Hepatocyte (in vitro differentiated cells): ENCODE data around the gene BCL7B. TPM values are rescaled to one million over a fixed set of nuclear protein-coding genes. Genes with fewer than 3 reads are reported as not detected.

Experiments used
- DNase-seq: peaks from one replicate; pipeline ENCODE4 v3.0.0-alpha.2; 2016; ENCODE audit warnings: low spot score
- H2AFZ ChIP-seq: fragments of 200-600 bp; sonication (generic); 2 replicates; pipeline ENCODE4 v1.6.0; 2016; ENCODE audit warnings: antibody characterized with exemption, mild to moderate bottlenecking
- H3K27ac ChIP-seq: fragments of 200-600 bp; sonication (generic); 2 replicates; pipeline ENCODE4 v1.5.1; 2016; ENCODE audit warnings: mild to moderate bottlenecking
- H3K27me3 ChIP-seq: fragments of 200-600 bp; sonication (generic); 2 replicates; pipeline ENCODE4 v1.6.1; 2016
- H3K36me3 ChIP-seq: fragments of 200-600 bp; sonication (generic); replicated peaks from 2 replicates; pipeline ENCODE4 v1.5.1; 2016; ENCODE audit warnings: low read depth; ENCODE audit not compliant: insufficient read depth
- H3K4me1 ChIP-seq: fragments of 200-600 bp; sonication (generic); 2 replicates; pipeline ENCODE4 v1.5.1; 2016; ENCODE audit warnings: mild to moderate bottlenecking, moderate library complexity; ENCODE audit not compliant: insufficient read depth
- H3K4me2 ChIP-seq: fragments of 200-600 bp; sonication (generic); 2 replicates; pipeline ENCODE4 v1.6.0; 2016
- H3K4me3 ChIP-seq: fragments of 200-600 bp; sonication (generic); 2 replicates; pipeline ENCODE4 v1.5.1; 2016; ENCODE audit warnings: mild to moderate bottlenecking
- H3K79me2 ChIP-seq: fragments of 200-600 bp; sonication (generic); 2 replicates; pipeline ENCODE4 v1.6.0; 2017; ENCODE audit warnings: mild to moderate bottlenecking
- H3K9me2 ChIP-seq: fragments of 200-600 bp; sonication (generic); replicated peaks from 2 replicates; pipeline ENCODE4 v1.6.0; 2017; ENCODE audit warnings: mild to moderate bottlenecking; ENCODE audit not compliant: insufficient read depth
- H3K9me3 ChIP-seq: fragments of 200-600 bp; sonication (generic); 2 replicates; pipeline ENCODE4 v1.5.1; 2016; ENCODE audit warnings: low read depth, mild to moderate bottlenecking
- H4K20me1 ChIP-seq: fragments of 200-600 bp; sonication (generic); 2 replicates; pipeline ENCODE4 v1.6.0; 2016; ENCODE audit warnings: mild to moderate bottlenecking; ENCODE audit not compliant: insufficient read depth, poor library complexity, severe bottlenecking
- EZH2 ChIP-seq: fragments of 200-600 bp; sonication (generic); IDR thresholded peaks from 2 replicates; pipeline ENCODE4 v1.6.1; 2016; ENCODE audit warnings: antibody characterized with exemption, mild to moderate bottlenecking, borderline replicate concordance
- EZH2phosphoT487 ChIP-seq: fragments of 200-600 bp; sonication (generic); IDR thresholded peaks from one replicate; pipeline ENCODE4 v1.6.1; 2018; ENCODE audit warnings: antibody characterized with exemption, mild to moderate bottlenecking, low read depth, moderate library complexity; ENCODE audit not compliant: unreplicated experiment, severe bottlenecking
- WGBS: methylation state at CpG from one replicate; pipeline ENCODE4 v1.1.6; 2016; ENCODE audit warnings: low lambda C conversion rate; ENCODE audit errors: missing lambda C conversion rate; 5-methylcytosine and 5-hydroxymethylcytosine counted together
- polyA plus RNA-seq: library from polyadenylated mRNA; unstranded; fragments of >200 nt; fragmentation: Nextera tagmentation; extraction: Ambion mirVana; gene quantifications from 2 replicates; pipeline ENCODE4 v1.2.1, GENCODE V29; 2016
- total RNA-seq: library from RNA; depleted of rRNA; stranded (reverse); fragments of >200 nt; gene quantifications from 2 replicates; pipeline ENCODE4 v1.2.3, GENCODE V29; 2014
- TF ChIP-seq, protein P1 (sequence below): fragments of 200-600 bp; sonication (generic); IDR thresholded peaks from 2 replicates; pipeline ENCODE4 v1.5.1; 2016; ENCODE audit warnings: antibody characterized with exemption, mild to moderate bottlenecking; ENCODE audit not compliant: poor library complexity

BCL7B gene
- total and polyA plus RNA-seq, 2 experiments from 2014 or later = 44.7 to 54.0 TPM

DNA sequence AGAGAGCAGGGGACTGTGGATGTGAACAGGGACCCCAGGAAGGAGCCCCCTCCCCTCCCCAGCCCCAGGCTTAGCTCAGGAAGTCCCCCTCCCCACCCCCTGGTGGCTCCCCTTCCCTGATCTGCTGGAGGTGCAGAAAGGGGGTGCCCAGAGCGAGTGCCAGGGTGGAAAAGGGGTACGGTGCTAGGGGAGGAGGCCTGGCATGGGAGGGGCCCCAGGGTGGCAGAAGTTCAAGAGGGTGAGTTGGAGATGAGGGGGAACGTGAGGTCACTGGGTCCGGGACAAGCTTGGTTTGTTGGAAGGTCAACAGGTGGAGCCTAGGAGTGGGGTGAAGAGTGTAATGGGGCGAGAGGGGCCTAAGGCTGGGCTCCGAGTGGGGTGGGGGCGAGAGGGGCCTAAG, 42.4 kb upstream of the BCL7B start:
- no peak overlapping the region for H3K27ac ChIP-seq
- TF ChIP-seq EZH2 = no peak
- no peaks in the 10 kb centered on the region for H3K9me2 ChIP-seq
- H3K79me2 ChIP-seq = no peaks in the 10 kb centered on the region
- H3K27me3 ChIP-seq = no peaks in the 10 kb centered on the region
- WGBS = 80% methylated on average over 4 of the region's 7 CpGs
- H3K4me3 ChIP-seq = no peak overlapping the region
- H3K4me1 ChIP-seq = no peaks in the 10 kb centered on the region
- no peak for DNase-seq
- H3K36me3 ChIP-seq = no peaks in the 10 kb centered on the region
- no peak overlapping the region for H3K4me2 ChIP-seq
- H3K9me3 ChIP-seq = no peaks in the 10 kb centered on the region
- no peak overlapping the region for H2AFZ ChIP-seq
- H4K20me1 ChIP-seq = no peaks in the 10 kb centered on the region

DNA sequence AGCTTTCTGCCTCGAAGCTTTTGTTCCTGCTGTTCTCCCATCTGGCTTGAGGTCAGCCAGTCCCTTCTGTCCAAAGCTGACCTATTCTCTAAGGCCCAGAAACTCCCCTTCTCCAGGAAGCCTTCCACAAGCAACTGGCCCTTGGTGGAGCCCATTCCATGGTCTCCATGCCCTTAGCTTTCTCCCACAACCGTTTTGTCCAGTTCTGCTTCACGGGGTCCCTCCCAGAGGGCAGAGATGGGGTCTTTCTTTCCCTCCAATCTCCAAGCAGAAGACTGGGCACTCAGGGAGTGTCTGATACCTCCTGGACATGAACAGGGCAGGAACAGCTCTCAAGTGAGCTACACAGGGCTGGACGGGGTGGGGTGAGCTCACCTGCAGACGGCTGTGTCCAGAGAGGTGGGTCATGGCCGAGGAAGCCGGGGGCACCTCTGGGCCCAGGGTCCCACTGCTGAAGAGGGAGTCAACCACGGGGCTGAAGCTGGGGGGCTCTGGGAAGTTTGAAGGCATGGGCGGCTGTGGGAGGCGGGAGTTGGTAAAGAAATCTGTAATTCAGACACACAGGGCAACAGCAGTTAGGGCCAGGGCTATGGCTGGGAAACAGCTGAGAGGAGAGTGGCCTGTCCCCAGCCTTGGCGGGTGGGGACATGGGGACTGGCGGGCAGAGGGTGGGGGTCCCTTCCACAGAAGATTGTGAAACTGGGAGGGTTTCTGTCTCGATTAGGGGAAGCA, 41.8 kb upstream of the BCL7B start:
- H3K27me3 ChIP-seq = no peaks in the 10 kb centered on the region
- WGBS = 86% methylated on average over 11 of the region's 13 CpGs

DNA sequence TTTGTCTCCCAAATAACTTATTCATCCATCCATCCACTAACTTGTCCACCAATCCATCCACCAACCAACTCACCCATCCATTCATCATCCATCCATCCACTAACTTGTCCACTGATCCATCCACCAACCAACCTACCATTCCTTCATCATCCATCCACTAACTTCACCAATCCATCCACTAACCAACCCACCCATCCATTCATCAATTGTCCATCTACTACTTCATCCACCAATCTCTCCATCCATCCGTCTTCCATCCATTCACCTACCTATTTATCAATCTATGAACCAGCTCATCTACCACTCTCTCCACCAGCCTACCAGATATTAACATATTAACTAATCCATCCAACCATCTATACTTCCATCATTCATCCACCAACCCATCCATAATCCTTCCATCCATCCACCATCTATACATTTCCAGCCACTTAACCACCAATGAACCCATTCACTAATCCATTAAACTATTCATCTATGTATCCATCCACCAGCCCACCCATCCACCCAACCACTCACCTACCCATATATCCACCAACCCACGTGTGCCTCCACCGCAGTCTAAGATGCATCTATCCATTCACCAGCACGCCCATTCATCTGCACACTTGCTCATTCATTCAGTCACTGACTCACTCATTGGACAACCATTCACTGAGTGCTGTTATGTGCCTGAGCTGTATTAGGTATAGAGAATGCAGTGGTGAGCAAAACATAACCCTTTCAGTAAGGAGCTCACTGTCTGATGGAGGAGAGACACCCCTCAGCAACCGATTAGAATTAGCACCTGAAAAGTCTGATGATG, 40.7 kb upstream of the BCL7B start:
- no peaks in the 10 kb centered on the region for H3K9me2 ChIP-seq
- H4K20me1 ChIP-seq = no peaks in the 10 kb centered on the region
- no peak for DNase-seq
- H3K4me3 ChIP-seq = no peak overlapping the region
- H3K4me1 ChIP-seq = no peaks in the 10 kb centered on the region
- H3K9me3 ChIP-seq = no peaks in the 10 kb centered on the region
- no peaks in the 10 kb centered on the region for H3K27me3 ChIP-seq
- H2AFZ ChIP-seq = no peak overlapping the region
- no peak overlapping the region for H3K4me2 ChIP-seq
- no peaks in the 10 kb centered on the region for H3K36me3 ChIP-seq
- H3K27ac ChIP-seq = no peak overlapping the region
- TF ChIP-seq, protein P1, sequence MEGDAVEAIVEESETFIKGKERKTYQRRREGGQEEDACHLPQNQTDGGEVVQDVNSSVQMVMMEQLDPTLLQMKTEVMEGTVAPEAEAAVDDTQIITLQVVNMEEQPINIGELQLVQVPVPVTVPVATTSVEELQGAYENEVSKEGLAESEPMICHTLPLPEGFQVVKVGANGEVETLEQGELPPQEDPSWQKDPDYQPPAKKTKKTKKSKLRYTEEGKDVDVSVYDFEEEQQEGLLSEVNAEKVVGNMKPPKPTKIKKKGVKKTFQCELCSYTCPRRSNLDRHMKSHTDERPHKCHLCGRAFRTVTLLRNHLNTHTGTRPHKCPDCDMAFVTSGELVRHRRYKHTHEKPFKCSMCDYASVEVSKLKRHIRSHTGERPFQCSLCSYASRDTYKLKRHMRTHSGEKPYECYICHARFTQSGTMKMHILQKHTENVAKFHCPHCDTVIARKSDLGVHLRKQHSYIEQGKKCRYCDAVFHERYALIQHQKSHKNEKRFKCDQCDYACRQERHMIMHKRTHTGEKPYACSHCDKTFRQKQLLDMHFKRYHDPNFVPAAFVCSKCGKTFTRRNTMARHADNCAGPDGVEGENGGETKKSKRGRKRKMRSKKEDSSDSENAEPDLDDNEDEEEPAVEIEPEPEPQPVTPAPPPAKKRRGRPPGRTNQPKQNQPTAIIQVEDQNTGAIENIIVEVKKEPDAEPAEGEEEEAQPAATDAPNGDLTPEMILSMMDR = no peak
- TF ChIP-seq EZH2 (no peak), EZH2phosphoT487 (no peak)
- WGBS = 88% methylated on average over 5 of the region's 5 CpGs
- no peaks in the 10 kb centered on the region for H3K79me2 ChIP-seq

More for the DNA sequence above, 41.8 kb upstream of the BCL7B start:
- DNase-seq = no peak
- Histone ChIP-seq H3K4me3 (no peak overlapping the region), H3K9me2 (no peaks in the 10 kb centered on the region), H3K79me2 (no peaks in the 10 kb centered on the region), H3K4me2 (no peak overlapping the region), H3K36me3 (no peaks in the 10 kb centered on the region), H4K20me1 (no peaks in the 10 kb centered on the region), H3K27ac (no peak overlapping the region), H3K9me3 (no peaks in the 10 kb centered on the region), H3K4me1 (no peaks in the 10 kb centered on the region), H2AFZ (no peak overlapping the region)
- TF ChIP-seq EZH2phosphoT487 = no peak

DNA sequence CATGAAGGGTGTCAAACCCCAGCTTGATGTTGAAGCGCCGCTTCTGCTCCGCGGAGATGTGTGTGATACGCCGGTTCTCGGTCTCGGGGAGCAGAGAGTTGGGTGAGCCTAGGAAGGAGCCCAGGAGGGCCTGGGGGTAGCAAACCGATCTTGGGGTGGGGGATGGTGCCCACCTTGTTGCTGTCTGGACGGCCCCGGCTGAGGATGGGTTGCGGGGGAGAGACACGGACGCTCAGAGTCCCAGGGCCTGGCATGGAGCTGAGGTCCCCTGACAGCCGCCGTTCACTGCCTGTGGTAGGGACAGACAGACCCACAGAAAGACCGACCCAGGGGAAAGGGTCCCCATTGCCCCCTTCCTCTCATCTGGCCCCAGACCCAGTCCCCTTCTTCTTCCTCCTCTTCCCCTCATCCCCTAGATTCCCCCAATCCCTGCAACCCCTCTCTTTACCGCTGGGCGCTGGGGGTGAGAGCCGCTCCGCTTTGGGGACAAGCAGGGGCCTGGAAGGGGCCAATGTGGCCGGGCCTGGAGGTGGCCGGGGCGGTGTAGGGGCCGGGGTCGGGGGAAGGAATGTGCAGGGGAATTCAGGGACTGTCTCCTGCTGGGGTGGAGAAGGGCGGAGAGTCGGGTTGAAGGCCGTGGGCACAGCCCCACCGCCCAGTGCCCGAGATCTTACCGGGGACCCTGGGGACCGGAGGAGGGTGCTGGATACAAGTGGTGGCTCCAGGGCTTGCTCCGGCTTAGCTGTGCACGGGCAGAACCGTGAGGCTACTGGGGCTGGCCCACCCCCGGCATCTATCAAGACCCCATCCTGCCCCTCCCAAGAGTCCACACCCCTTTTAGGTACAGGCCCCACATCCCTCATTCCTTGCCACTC, 38.9 kb upstream of the BCL7B start:
- no peaks in the 10 kb centered on the region for H3K9me2 ChIP-seq
- WGBS = 88% methylated on average over 21 of the region's 37 CpGs
- H3K9me3 ChIP-seq = no peaks in the 10 kb centered on the region
- H3K36me3 ChIP-seq = no peaks in the 10 kb centered on the region
- no peaks in the 10 kb centered on the region for H4K20me1 ChIP-seq
- no peaks in the 10 kb centered on the region for H3K4me1 ChIP-seq
- no peak overlapping the region for H3K4me3 ChIP-seq
- DNase-seq = no peak
- H2AFZ ChIP-seq = no peak overlapping the region
- no peak overlapping the region for H3K4me2 ChIP-seq
- H3K79me2 ChIP-seq = no peaks in the 10 kb centered on the region
- TF ChIP-seq EZH2 (no peak), EZH2phosphoT487 (no peak)
- TF ChIP-seq, protein P1 = no peak
- H3K27me3 ChIP-seq = no peaks in the 10 kb centered on the region
- no peak overlapping the region for H3K27ac ChIP-seq
